Measurements from ENCODE around the gene PALD1.
A peak's percentile ranks its signal among the peaks of the same experiment; 100 is the strongest.

Gene PALD1

GRCh38 chr10:70478191-70479164 is at the start of gene PALD1:
TSS of gene PALD1 (plus strand) at chr10:70478767. CDS start at chr10:70525952, 47,185 bp downstream.
- Mint-ChIP-seq H3K27ac (peak within 1 kb of the TSS; percentile 62), H3K36me3 (ENCODE audit: low read depth) (no peaks in the 10 kb centered on the region), H3K9me3 (no peaks in the 10 kb centered on the region), H3K27me3 (peaks cover 74% of the 10 kb centered on the region), H3K4me1 (ENCODE audit: low read depth) (peaks cover 48% of the 10 kb centered on the region), H3K4me3 (peak within 1 kb of the TSS; percentile 74)
- intact Hi-C loops (cut with micrococcal nuclease) = loop anchor here (5.0 kb wide), 1 partner anchor 49 kb away; no protein-coding TSS in a partner anchor

- Mint-ChIP-seq H3K4me3 (no peak overlapping the region), H3K36me3 (ENCODE audit: low read depth) (peaks cover 72% of the 10 kb centered on the region), H3K4me1 (ENCODE audit: low read depth) (peaks cover 6% of the 10 kb centered on the region), H3K27me3 (peaks cover 3% of the 10 kb centered on the region), H3K27ac (no peak overlapping the region), H3K9me3 (no peaks in the 10 kb centered on the region)
- intact Hi-C loops (cut with micrococcal nuclease) = no loop called here
These were observed 47.8 kb upstream of the PALD1 start for GRCh38 chr10:70430493-70431445.

GRCh38 chr10:70432101-70432500 is 46.5 kb upstream of the PALD1 start:
- Mint-ChIP-seq H3K36me3 (ENCODE audit: low read depth) (peaks cover 60% of the 10 kb centered on the region), H3K4me1 (ENCODE audit: low read depth) (peaks cover 6% of the 10 kb centered on the region), H3K27ac (no peak overlapping the region), H3K4me3 (no peak overlapping the region), H3K9me3 (no peaks in the 10 kb centered on the region), H3K27me3 (peaks cover 8% of the 10 kb centered on the region)
- intact Hi-C loops (cut with micrococcal nuclease) = no loop called here

GRCh38 chr10:70432561-70433263 is 45.9 kb upstream of the PALD1 start:
- no peaks in the 10 kb centered on the region for H3K9me3 Mint-ChIP-seq
- H3K4me1 Mint-ChIP-seq (ENCODE audit: low read depth) = peaks cover 6% of the 10 kb centered on the region
- intact Hi-C loops (cut with micrococcal nuclease) = no loop called here
- H3K27me3 Mint-ChIP-seq = peaks cover 13% of the 10 kb centered on the region
- H3K27ac Mint-ChIP-seq = no peak overlapping the region
- H3K4me3 Mint-ChIP-seq = no peak overlapping the region
- peaks cover 54% of the 10 kb centered on the region for H3K36me3 Mint-ChIP-seq (ENCODE audit: low read depth)

GRCh38 chr10:70433581-70434280 is 44.8 kb upstream of the PALD1 start:
- Mint-ChIP-seq H3K4me1 (ENCODE audit: low read depth) (peaks cover 6% of the 10 kb centered on the region), H3K27me3 (peaks cover 23% of the 10 kb centered on the region), H3K36me3 (ENCODE audit: low read depth) (peaks cover 44% of the 10 kb centered on the region), H3K9me3 (no peaks in the 10 kb centered on the region), H3K4me3 (no peak overlapping the region), H3K27ac (no peak overlapping the region)
- intact Hi-C loops (cut with micrococcal nuclease) = no loop called here

GRCh38 chr10:70435241-70436085 is 43.1 kb upstream of the PALD1 start:
- H3K27me3 Mint-ChIP-seq = peaks cover 39% of the 10 kb centered on the region
- H3K27ac Mint-ChIP-seq = no peak overlapping the region
- H3K4me1 Mint-ChIP-seq (ENCODE audit: low read depth) = peaks cover 12% of the 10 kb centered on the region
- H3K9me3 Mint-ChIP-seq = no peaks in the 10 kb centered on the region
- peaks cover 28% of the 10 kb centered on the region for H3K36me3 Mint-ChIP-seq (ENCODE audit: low read depth)
- intact Hi-C loops (cut with micrococcal nuclease) = no loop called here
- no peak overlapping the region for H3K4me3 Mint-ChIP-seq

- Mint-ChIP-seq H3K9me3 (no peaks in the 10 kb centered on the region), H3K36me3 (ENCODE audit: low read depth) (peaks cover 24% of the 10 kb centered on the region), H3K4me1 (ENCODE audit: low read depth) (peaks cover 19% of the 10 kb centered on the region), H3K27ac (no peak overlapping the region), H3K27me3 (peaks cover 62% of the 10 kb centered on the region), H3K4me3 (no peak overlapping the region)
- intact Hi-C loops (cut with micrococcal nuclease) = no loop called here
These were observed 40.8 kb upstream of the PALD1 start for GRCh38 chr10:70437721-70438120.

- Mint-ChIP-seq H3K4me1 (ENCODE audit: low read depth) (peaks cover 17% of the 10 kb centered on the region), H3K4me3 (peak overlapping the region; percentile 46), H3K27ac (no peak overlapping the region), H3K9me3 (no peaks in the 10 kb centered on the region), H3K36me3 (ENCODE audit: low read depth) (peaks cover 4% of the 10 kb centered on the region), H3K27me3 (peaks cover 77% of the 10 kb centered on the region)
- intact Hi-C loops (cut with micrococcal nuclease) = no loop called here
These were observed 38.0 kb upstream of the PALD1 start for GRCh38 chr10:70440296-70441160.

- Mint-ChIP-seq H3K27ac (no peak within 1 kb of the TSS), H3K9me3 (no peaks in the 10 kb centered on the region), H3K27me3 (peaks cover 80% of the 10 kb centered on the region), H3K36me3 (ENCODE audit: low read depth) (no peaks in the 10 kb centered on the region), H3K4me3 (peak within 1 kb of the TSS; percentile 46), H3K4me1 (ENCODE audit: low read depth) (peaks cover 17% of the 10 kb centered on the region)
- intact Hi-C loops (cut with micrococcal nuclease) = no loop called here
These were observed 37.2 kb upstream of the PALD1 start, which contains the start of gene NODAL for GRCh38 chr10:70441161-70441894. TSS of gene NODAL (minus strand) at chr10:70441681. CDS start at chr10:70441667, 14 bp downstream.

GRCh38 chr10:70441895-70442309 is 36.7 kb upstream of the PALD1 start:
- peaks cover 80% of the 10 kb centered on the region for H3K27me3 Mint-ChIP-seq
- H3K4me3 Mint-ChIP-seq = no peak overlapping the region
- H3K27ac Mint-ChIP-seq = no peak overlapping the region
- no peaks in the 10 kb centered on the region for H3K36me3 Mint-ChIP-seq (ENCODE audit: low read depth)
- no peaks in the 10 kb centered on the region for H3K9me3 Mint-ChIP-seq
- H3K4me1 Mint-ChIP-seq (ENCODE audit: low read depth) = peaks cover 17% of the 10 kb centered on the region
- intact Hi-C loops (cut with micrococcal nuclease) = no loop called here

GRCh38 chr10:70442332-70442988 is 36.1 kb upstream of the PALD1 start:
- Mint-ChIP-seq H3K9me3 (no peaks in the 10 kb centered on the region), H3K27me3 (peaks cover 77% of the 10 kb centered on the region), H3K4me1 (ENCODE audit: low read depth) (peaks cover 17% of the 10 kb centered on the region), H3K4me3 (no peak overlapping the region), H3K36me3 (ENCODE audit: low read depth) (no peaks in the 10 kb centered on the region), H3K27ac (no peak overlapping the region)
- intact Hi-C loops (cut with micrococcal nuclease) = no loop called here
